HG03432 (cell line): ENCODE data around the gene QRICH1.

ENCODE experiments used
- ATAC-seq: cut with Tn5 transposase; IDR thresholded peaks from one replicate; pipeline ENCODE4 v1.9.1; 2021; ENCODE audit warnings: mild to moderate bottlenecking, moderate library complexity; ENCODE audit not compliant: unreplicated experiment

The QRICH1 gene

DNA sequence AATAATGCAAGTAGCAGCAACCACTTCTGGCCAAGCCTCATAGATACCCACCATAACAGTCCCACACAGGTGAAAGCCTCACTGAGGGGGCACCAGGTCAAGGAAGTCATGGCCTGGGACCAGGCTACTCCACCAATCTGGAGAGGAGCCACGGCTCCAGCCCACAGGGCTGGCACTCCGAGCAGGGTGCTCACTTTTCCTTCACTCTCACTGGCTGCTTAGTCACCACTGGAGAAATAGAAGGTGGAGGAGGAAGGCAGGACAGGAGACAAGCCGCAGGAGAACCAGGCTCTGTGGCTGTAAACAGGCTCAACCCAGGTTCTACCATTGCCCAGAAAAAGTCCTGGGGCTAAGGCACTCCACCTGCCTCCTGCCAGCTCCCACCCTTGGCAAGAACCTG is 25.6 kb upstream of the QRICH1 start:
- no peak for ATAC-seq

GRCh38 chr3:49119036-49119435 is 25.2 kb upstream of the QRICH1 start:
- no peak for ATAC-seq

GRCh38 chr3:49112262-49112661 is 18.4 kb upstream of the QRICH1 start:
- ATAC-seq: no peak

DNA sequence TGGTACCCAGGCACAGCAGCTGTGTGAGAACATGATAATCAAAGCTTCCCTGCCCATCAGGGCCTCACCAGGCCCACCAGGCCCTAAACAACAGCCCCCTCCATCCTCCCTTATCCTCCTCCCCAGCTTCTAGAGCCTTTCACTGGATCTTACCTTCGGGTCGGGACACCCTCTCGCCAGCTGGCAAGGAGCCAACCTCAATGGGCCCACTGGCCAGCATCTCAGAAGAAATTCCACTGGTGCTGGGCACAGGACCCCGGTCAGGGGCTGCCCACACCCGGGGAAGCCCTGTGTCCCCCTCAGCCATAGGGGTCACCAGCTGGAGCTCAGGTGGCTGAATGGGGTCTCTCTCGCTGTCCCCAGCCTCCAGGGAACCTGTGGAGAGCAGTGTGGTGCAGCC is 17.5 kb upstream of the QRICH1 start:
- ATAC-seq: no peak

DNA sequence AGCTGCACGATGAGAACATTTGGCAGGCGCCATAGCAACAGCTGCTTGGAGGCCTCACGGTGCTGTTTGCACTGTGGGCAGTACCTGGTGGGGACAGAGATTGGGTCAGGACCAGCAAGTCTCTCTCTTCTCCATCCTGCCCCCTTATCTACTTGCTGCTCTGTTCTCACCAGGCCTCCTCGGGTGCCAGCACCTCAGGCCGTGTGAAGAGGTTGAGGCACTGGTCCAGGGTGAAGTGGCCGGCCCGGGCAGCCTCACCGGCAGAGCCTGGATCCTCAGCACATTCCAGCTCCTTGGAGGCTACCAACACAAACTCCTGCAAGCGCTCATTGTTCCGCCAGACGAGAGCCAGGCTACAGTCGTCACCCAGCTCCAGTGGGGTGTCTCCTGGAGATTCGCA is 16.9 kb upstream of the QRICH1 start:
- no peak for ATAC-seq

GRCh38 chr3:49108346-49108745 is 14.5 kb upstream of the QRICH1 start:
- ATAC-seq: no peak

DNA sequence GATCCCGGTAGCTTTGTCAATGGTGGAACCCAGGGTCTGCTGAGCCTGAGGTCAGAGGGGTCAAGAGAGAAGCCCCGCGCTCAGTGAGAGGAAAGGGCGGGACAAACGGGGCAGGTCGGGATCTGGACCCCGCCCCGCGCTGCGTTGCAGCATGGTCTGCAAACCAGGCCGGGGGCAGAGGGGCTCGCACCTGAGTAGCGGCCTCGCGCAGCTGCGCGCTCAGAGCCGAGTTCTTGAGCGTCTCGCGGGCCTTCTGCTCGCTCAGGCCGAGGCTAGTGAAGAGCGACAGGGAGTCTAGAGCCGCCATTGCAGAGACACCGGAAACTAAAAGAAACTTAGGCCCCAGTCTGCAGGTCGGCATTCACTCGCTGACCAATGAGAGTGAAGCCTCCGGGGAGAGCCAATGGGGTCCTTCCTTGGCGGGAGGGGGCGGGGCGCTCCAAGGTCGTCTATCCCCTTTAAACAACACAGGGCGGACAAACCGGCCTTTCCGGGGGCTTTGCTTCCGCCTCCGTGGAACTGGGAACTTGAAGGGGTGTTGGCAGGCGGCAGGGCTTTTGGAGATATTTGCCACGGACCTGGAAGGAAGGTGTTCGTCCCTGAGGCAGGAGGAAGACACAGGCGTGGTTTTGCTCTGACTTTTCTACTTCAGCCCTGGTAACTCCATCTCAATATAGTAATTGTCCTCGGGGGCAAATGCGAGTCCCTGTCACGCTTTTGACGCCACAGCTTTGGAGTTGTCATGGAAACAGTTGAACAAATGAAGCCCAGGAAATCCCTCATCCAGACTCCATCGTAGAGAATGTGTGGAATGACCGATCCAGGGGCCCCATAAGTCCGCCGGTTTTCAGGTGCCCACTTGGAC is 10.8 kb upstream of the QRICH1 start, which contains the start of gene QARS1:
QARS1 (minus strand) TSS at position 331 of the 865 bp plus-strand sequence; CDS start at position 307, 24 bp downstream.
- peak; percentile 88 for ATAC-seq

DNA sequence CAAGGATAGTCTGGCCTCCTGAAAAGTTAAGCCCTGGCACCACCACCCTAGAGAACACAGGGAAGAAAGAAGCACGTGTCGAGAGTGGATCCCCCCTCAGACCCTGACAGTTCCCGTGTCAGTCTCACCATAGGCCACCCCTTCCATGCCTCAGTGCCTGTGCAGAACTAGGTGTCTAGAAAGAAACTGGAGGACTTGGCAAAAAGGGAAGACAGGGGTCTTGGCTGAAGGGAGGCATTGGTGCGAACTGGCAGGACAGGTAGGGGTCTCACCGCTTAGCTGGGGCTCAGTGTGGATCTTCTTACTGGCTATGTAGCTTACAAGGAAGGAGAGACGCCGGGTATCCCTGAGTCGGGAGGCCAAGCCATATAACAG is 10.2 kb upstream of the QRICH1 start:
- no peak for ATAC-seq

- ATAC-seq: no peak
These were observed 6.3 kb upstream of the QRICH1 start for GRCh38 chr3:49100046-49100615.

DNA sequence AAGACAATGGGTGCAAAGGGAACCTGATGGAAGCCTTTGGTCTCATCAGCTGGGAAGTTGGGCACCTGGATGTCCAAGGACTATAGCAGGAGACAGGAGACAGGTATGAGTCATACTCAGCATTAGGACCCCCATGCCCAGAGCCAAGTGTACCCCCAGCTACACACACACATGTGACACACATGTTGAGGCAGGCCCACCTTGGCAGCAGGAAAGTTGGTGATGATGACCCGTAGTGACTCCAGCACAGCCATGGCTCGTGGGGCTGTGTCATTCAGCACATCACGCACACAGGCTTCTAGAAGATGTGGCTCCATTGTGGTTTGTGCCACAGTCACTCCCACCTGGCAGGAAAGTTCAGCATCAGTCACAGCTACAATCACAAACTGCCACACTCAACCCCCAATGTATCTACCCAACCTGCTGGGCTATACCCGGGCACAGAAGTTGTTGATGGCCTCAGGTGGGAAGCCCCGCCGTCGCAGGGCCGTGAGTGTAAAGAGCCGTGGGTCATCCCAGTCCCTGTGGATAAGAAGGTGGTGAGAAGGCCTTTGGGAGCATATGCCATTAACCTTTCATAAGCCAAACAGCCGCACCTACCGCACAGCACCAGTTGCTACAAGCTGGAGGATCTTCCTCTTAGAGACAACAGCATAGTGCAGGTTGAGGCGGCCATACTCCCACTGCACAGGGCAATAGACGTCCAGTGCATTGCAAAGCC is 5.2 kb upstream of the QRICH1 start:
- ATAC-seq: no peak

GRCh38 chr3:49098429-49098828 is 4.6 kb upstream of the QRICH1 start:
- ATAC-seq: no peak

DNA sequence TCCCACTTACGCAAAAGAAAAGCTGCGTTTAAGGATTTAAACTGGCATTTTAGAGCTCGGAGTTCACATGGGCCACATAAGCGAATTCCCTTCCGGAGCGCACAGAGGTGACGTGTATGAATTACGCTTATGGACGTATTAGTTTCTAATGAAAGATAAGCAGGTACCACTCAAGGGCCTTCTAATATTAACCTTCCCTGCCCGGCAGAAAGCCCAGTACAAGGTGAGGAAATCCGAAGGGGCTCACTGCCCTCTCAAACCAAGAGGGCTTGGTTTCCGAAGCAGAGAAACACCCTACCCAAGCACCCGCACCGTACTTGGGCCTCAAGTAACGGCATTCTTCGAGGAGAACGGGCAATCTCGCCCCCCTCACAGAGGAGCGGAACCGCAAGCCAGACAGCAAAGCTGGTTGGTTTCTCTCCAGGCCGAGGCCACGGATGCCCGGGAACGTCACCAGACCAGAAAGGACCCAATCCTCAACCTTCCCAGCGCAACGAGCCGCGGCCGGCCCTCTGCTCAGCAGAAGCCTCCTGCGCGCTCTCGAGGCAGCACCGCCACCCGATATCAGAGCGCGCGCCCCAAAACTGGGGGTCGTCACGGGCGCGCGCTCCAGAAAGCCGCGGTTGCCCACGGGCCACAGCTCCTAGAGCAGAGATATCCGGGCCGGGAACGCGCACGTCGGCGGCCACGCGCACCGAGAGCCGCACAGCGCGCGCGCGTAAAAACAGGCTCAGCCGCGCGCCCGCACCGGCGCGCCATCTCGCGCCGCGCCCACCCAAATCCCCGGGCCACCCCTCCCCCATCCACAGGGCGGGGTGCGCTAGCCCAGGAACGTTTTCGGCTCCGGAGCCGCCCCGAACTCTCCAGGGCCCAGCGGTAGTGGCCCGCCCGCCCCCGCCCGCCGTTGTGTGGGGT is 676 bp downstream of the QRICH1 start:
- ATAC-seq: peak; percentile 49

DNA sequence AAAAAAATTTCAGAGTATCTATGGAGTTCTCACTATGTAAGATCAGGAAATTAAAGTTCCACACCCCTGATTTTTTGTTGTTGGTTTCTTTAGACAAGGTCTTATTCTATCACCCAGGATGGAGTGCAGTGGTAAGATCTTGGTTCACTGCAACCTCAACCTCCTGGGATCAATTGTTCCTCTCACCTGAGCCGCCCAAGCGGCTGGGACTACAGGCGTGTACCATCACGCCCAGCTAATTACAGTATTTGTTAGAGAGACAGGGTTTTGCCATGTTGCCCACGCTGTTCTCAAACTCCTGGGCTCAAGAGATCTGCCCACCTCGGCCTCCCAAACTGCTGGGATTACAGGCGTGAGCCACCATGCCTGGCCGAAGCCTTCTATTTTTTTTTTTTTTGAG is 12.4 kb downstream of the QRICH1 start:
- no peak for ATAC-seq

GRCh38 chr3:49079270-49079669 is 14.6 kb downstream of the QRICH1 start:
- no peak for ATAC-seq

GRCh38 chr3:49076646-49077045 is 17.2 kb downstream of the QRICH1 start:
- no peak for ATAC-seq

DNA sequence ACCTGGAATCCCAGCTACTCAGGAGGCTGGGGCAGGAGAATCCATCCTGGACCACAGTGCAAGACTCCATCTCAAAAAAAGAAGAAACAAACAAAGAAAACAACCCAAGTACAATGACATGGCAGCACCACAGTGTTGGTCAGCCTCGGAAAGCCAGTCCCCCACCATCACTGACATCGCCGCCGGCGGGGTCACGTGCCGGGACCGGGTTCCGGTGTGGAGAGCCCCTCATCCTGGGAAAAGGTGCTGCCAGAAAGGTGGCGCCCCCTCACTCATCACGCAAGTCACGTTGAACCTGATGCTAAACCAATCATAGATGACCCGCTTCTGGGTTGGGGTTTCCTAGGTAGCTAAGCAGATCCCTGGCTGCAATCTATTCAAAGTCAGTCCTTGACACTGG is 17.8 kb downstream of the QRICH1 start:
- no peak for ATAC-seq

DNA sequence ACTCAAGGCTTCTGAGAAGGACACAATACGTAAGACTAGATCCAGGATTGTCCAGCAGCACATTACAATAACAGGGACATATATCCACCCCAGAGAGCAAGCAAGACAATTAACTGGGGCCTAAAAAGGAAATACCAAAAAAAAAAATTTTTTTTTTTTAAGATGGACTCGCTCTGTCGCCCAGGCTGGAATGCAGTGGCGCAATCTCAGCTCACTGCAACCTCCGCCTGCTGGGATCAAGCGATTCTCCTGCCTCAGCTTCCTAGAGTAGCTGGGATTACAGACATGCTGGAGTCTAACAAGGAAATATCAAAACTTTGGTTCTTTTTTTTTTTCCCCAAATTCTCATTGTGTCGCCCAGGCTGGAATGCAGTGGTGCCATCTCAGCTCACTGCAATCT is 35.9 kb downstream of the QRICH1 start:
- no peak for ATAC-seq

GRCh38 chr3:49057268-49057667 is 36.6 kb downstream of the QRICH1 start:
- ATAC-seq: no peak

DNA sequence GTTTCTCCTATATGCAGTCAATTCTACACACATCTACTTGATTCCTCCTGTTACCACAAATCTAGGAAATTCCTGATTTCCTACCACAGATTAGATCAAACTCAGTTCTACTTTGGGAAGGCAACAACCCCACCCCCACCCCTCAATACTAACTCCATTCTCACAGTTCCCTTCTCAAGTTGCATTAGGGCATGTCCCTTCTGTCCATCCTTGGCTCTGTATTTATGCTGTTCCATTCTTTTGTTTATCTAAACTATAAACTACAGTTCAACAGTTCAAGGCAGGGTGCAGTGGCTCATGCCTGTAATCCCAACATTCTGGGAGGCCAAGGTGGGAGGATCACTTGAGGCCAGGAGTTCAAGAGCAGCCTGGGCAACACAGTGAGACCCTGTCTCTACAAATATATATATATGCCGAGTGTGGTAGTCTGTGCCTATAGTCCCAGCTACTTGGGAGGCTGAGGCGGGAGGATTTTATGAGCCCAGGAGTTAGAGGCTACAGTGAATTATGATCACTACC is 39.5 kb downstream of the QRICH1 start:
- no peak for ATAC-seq

DNA sequence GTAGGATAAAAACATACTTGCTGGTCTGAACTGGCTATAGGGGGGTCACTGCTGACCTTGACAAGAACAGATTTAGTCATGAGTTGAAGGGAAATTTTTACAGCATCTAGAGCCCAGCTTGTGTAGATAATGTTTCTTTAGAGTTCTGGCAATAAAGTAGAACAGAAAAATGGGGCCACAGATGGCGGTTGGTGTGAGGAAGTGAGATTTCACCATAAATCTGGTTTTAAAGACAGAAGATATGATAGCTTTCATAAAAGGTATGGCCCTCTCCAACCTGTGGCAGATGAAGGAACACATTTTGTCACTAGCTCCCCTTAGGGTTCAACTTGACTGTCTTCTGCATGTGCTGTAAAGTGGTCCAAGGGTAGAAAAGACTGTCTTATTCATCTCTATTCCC is 40.3 kb downstream of the QRICH1 start:
- ATAC-seq: no peak

DNA sequence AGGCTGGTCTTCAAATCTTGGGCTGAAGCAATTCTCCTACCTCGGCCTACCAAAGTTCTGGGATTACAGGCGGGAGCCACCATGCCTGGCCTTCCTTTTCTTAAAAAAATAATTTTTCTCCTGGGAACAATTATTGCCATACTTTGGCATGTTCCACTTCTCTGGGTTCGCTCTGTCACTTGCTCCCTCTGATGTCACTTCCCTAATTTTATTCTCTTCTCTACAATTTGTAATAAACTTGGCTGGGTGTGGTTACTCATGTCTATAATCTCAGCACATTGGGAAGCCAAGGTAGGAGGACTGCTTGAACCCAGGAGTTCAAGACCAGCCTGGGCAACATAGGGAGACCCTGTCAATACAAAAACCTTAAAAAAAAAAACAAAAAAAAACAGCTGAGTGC is 58.6 kb downstream of the QRICH1 start:
- no peak for ATAC-seq
